TTC549 (cell line): ENCODE data around the gene PKP3.

Experiments
- FAIRE-seq: peaks from 2 replicates; lab custom pipeline; 2012; peaks lifted over from hg19 to GRCh38; lab: Jason Lieb, UNC

The PKP3 gene

DNA sequence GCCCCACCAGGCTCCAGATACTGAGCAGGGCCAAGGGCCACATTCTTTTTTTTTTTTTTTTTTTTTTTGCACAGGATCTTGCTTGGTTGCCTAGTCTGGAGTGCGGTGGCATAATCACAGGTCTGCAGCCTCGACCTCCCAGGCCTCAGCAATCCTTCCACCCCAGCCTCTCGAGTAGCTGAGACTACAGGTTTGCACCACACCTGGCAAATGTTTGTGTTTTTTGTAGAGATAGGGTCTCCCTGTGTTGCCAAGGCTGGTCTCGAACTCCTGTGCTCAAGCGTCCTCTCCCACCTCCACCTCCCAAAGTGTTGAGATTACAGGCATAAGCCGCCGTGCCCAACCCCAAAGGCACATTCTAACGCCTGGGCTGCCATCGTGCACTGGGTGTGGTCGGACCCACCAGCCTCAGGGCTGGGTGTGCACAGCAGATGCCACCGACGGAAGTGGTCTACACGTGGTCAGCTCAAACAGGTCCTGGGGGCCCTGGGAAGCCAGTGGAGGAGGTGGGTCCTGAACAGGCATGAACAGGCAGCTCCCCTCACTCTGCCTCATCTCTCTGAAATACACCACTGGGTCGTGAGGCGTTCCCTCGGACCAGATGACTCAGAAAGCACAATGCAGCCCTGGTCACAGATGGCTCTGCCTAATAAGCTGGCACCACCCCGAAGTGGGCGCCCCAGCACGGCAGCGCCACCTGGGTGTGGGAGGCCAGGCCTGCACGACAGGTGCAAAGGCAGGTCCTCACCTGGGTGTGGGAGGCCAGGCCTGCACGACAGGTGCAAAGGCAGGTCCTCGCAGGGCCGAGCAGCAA lies 29.9 kb upstream of the PKP3 start:
- no peak for FAIRE-seq

GRCh38 chr11:364991-365725 lies 28.9 kb upstream of the PKP3 start:
- no peak for FAIRE-seq

DNA sequence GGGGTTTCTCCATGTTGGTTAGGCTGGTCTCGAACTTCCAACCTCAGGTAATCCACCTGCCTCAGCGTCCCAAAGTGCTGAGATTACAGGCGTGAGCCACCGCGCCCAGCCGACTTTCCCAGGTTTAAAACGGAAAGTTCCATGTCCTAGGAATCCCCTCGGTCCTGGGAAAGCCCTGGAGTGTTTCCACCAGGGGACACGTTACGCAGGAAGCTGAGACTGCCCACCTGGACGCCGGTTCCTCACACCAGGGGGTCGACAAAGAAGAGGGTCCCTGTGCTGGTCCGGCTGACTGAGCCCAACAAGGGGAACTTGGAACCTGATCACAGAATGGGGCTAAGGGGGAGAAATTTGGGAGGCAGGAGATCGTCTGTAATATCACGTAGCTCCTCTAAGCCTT lies 28.2 kb upstream of the PKP3 start:
- no peak for FAIRE-seq

- FAIRE-seq, result no peak
These were observed 26.0 kb upstream of the PKP3 start for GRCh38 chr11:367956-368413.

DNA sequence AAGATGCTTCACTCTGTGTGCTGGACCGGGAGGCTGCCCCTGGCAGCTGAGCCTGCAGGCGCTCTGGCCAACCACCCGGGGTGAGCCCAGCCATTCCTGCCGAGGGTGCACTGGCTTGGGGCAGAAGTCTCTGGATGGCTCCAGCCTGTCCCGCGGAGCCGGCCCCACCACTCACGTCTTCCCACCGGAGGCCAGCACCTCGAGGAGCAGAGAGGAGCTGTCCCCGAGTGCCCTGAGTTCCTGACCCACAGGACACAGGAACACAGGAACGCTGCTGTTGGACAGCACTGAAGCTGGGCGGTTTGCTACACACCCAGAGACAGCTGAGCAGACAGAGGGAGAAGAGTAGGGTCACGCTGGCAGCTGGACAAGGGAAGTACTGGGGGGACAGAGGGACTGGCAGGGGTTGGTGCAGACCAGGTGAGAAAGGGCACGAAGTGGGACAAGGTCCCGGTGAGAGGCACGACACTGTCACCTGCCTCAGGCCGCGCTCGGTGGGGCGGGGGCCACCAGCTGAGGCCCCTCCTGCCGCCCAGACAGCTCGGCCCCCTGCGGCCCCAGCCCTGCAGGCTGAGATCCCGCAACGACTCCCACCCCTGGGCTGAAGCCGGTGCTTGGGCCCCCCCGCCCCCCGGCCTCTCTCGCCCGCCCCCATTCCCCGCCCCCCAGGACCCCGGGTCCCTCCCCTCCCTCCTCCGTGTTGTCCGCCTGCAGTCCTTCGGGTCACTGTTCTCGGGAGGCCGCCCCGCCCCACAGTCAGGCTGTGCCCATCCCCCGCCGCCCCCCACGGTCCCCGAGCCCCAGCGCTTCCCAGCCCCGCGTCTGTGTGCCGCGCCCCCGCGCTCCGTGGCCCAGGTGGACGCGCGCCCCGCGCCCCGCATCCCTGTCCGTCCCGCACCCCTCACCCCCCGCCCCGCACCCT lies 25.3 kb upstream of the PKP3 start:
- no peak for FAIRE-seq

DNA sequence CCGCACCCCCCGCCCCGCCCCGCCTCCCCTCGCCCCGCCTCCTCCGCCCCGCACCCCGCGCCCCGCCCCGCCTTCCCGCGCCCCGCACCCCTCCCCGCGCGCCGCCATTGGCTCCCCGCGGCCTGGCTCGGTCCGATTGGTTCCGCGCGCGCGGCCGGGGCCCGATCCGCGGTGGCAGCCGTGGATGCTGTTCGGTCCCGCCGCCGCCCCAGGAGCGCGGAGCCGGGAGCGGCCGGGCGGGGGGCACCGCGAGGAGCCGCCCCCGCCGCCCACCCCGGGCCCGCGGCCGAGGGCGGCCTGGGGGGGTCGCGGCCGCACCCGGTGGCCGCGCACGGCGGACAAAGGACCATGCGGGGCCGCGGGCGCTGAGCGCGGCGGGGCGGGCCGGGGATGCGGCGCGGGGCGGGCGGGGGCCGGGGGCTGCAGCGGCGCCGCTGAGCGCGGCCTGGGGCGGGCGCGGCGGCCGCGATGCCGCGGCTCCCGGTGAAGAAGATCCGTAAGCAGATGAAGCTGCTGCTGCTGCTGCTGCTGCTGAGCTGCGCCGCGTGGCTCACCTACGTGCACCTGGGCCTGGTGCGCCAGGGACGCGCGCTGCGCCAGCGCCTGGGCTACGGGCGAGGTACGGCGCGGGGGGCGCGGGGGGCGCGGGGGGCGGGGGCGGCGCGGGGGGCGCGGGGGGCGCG lies 24.5 kb upstream of the PKP3 start, which contains the start of gene B4GALNT4:
B4GALNT4 (plus strand) TSS at position 164 of the 683 bp plus-strand sequence; CDS start at position 469, 305 bp downstream.
- no peak for FAIRE-seq

GRCh38 chr11:370070-370941 lies 23.7 kb upstream of the PKP3 start:
- FAIRE-seq, result no peak

DNA sequence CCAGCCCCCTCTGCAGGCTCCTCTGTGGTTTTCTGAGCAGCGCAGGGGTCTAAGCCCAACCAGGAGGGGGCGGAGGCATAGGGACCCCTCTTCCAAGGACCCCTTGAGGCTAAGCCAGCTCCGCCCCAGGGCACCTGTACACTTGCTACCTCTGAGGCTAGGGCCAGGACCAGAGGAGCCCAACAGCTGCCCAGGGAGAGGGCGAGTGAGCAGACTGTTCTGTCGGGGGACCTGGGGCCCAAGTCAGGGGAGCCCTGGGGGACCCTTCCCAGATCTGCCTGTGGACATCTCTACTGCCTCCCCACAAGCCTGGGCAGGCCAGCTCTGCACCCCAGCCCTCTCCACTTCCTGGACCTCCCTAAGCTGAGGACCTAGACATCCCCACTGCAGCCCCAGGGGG lies 23.0 kb upstream of the PKP3 start:
- FAIRE-seq, result no peak

DNA sequence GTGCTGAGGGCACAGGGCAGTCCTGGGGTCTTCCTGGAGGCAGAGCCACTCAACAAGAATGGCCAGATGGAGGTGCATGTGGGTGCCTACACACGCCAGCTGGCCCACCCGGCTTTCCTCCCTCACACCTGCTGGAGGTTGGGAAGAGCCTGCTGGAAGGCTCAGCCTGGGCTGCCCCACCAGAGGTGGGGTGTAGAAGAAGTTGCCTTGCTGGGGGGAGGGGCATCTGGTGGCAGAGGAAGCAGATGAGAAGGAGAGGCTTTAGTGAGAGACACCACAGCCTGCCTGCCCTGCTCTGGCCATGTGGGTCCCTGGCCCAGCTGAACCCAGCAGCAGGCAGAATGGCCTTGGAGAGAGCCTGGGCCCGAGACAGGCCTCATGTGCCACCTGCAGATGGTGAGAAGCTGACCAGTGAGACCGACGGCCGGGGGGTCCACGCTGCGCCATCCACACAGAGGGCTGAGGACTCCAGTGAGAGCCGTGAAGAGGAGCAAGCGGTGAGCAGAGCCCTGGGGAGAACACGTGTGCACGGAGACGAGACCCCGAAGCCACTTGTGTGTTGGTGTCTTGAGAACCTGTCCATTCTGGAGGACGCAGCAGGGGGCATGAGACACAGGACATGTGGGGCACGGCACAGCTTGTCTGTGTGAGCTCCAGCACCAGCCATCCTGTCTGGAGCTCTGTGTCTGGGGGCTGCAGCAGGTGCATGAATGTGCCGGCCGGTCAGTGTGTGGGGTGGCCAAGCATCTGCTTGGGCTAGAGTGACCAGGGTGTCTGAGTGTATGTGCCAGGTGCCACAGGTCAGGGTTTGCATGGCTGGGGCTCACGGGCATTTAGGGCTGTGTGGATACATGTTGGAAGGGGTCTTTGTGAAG lies 22.1 kb upstream of the PKP3 start:
- no peak for FAIRE-seq

DNA sequence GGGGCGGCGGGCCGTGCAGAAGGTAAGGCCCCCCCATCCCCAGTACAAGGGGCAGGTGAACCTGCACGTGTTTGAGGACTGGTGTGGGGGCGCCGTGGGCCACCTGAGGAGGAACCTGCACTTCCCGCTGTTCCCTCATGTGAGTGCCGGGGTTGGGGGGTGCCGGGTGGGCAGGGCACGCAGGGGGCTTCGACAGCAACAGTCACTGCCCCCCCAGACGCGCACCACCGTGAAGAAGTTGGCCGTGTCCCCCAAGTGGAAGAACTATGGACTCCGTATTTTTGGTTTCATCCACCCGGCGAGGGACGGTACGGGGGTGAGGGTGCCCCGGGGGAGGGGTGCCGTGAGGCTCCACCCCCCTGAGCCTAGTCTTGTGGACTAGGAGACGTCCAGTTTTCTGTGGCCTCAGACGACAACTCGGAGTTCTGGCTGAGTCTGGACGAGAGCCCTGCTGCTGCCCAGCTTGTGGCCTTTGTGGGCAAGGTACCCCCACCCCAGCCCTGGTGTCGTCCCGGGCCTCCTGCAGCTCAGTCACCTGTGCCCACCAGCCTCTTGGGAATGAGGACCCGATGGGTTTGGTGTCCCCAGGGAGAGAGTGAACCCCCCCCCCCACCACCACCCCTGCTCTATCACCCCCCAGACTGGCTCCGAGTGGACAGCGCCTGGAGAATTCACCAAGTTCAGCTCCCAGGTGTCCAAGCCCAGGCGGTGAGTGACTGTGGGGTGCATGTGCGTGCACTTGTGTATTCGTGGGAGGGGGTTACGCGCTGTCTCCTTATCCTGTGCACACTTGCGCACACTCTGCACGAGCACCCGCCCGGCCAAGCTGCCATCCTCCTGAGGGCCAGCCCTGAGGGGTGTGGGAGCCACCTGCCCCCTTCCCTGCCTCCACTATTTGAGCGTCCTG lies 20.9 kb upstream of the PKP3 start:
- no peak for FAIRE-seq

DNA sequence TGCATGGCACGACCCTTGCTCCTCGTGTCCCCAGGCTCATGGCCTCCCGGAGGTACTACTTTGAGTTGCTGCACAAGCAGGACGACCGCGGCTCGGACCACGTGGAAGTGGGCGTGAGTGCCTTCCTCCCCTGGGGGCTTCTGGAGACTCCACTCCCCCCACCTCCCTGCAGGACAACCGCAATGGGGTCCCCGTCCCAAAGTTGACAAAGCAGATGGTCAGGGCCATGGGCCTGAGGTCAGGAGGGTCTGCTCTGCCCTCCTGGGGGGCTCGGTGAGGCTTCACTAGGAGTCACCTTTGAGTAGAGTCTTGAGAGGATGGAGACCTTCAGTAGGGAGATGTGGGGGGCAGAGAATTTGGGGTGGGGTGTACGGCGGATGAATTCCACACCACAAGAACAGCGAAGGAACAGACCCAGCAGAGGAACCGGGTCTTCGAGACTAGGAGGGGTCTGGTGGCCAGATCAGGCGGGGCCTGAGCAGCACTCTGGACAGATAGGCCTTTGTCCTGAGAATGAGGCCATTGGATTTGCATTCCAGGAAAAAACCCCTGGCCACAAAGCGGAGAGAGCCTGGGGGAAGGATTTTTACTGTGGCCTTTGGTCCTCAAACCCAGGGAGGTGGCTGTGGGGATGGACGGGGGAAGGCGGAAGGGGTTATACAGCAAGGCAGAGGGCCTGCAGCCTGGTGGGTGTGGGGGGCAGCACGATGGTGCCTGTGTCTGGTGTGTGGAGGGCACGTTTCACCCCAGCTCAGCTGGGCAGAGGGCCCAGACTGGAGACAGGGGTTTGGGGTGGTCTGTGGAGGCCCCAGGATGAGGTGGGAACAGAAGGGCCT lies 20.1 kb upstream of the PKP3 start:
- no peak for FAIRE-seq

DNA sequence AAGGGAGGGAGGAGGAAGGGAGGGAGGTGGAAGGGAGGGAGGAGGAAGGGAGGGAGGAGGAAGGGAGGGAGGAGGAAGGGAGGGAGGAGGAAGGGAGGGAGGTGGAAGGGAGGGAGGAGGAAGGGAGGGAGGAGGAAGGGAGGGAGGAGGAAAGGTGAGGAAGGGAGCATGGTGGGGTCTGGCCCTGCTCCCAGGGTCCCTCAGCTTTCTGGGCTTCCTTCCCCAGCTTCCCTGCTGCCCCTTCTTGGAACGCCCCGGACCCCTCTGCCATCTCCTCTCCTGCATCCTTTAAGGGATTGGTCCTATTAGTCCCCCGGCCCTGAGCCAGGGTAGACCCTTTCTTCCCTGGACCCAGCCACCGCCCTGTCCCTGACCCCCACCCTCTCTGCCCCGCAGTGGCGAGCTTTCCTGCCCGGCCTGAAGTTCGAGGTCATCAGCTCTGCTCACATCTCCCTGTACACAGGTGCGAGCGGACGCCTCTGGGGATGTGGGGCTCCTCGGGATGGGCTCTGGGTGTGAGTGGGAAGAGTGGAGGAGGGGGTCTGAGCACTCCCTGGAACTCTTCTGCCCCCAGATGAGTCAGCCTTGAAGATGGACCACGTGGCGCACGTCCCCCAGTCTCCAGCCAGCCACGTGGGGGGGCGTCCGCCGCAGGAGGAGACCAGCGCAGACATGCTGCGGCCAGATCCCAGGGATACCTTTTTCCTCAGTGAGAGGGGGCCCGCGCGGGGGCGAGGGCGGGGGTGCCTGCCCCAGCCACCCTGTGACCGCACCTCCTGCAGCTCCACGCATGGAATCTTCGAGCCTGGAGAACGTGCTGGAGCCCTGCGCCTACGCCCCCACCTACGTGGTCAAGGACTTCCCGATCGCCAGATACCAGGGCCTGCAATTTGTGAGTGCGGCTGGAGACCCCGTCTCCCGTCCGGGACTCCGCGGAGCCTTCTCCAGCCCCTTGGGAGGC lies 18.7 kb upstream of the PKP3 start:
- no peak for FAIRE-seq

GRCh38 chr11:376531-377173 lies 17.4 kb upstream of the PKP3 start:
- no peak for FAIRE-seq

DNA sequence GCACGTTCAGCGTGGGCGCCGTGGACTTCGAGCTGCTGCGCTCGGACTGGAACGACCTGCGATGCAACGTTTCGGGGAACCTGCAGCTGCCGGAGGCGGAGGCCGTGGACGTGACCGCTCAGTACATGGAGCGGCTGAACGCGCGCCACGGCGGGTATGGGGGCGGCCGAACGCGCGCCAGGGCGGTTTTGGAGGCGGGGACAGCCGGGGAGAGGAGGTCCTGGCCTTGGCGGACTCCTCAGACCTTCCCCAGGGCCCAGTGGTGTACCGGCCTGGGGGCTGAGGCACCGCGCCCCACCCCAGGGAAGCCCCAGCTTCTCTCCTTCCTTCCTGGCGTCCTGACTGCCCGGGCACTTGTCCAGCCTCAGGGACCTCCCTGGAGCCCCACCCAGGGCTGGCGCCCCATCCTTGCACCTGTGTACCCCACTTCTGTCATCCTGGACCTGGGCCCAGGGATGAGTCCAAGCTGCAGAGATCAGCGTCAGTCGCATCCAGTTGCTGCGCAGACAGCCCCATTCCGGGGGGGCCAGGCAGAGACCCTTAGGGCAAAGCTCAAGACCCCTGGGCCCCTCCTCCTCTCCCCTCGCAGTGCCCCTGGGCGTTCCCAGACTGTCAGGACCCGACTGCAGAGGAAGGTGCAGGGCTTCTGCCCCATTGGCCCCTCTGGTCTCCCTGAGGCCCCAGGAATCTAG lies 16.7 kb upstream of the PKP3 start:
- no peak for FAIRE-seq

GRCh38 chr11:377883-378500 lies 16.0 kb upstream of the PKP3 start:
- no peak for FAIRE-seq
